Dendritic cell treated with granulocyte-macrophage colony-stimulating factor and Interleukin-4, amounts not matched to agents 40 ng/mL and 50 ng/mL, for 4 days (primary cell): ENCODE measurements around the gene NPTN.
"Not testable (repeated sequence)": the region's sequence is repeated elsewhere in the genome, so short reads cannot be mapped to it uniquely, and the experiment has no call there.

Experiments used
- H3K27ac Mint-ChIP-seq: one replicate; pipeline ENCODE4 v1.8.0; 2022; ENCODE audit warnings: mild to moderate bottlenecking, mixed read lengths
- H3K27me3 Mint-ChIP-seq: one replicate; pipeline ENCODE4 v1.8.0; 2022; ENCODE audit warnings: mild to moderate bottlenecking, mixed read lengths
- H3K36me3 Mint-ChIP-seq: one replicate; pipeline ENCODE4 v1.8.0; 2022; ENCODE audit warnings: low read depth, mixed read lengths
- H3K4me1 Mint-ChIP-seq: one replicate; pipeline ENCODE4 v1.8.0; 2022; ENCODE audit warnings: low read depth, mixed read lengths
- H3K4me3 Mint-ChIP-seq: one replicate; pipeline ENCODE4 v1.8.0; 2022; ENCODE audit warnings: mild to moderate bottlenecking, moderate library complexity, mixed read lengths
- H3K9me3 Mint-ChIP-seq: one replicate; pipeline ENCODE4 v1.8.0; 2022; ENCODE audit warnings: mixed read lengths
- intact Hi-C: fragments of 100-400 bp; cut with micrococcal nuclease; formaldehyde crosslinking; loops from one replicate; pipeline ENCODE4 v1.15.0; 2022

NPTN gene

GRCh38 chr15:73655724-73656123, 22.5 kb upstream of the NPTN start:
- H3K36me3 Mint-ChIP-seq = no peaks in the 10 kb centered on the region
- no peak overlapping the region for H3K27ac Mint-ChIP-seq
- intact Hi-C loops = no loop called here

DNA sequence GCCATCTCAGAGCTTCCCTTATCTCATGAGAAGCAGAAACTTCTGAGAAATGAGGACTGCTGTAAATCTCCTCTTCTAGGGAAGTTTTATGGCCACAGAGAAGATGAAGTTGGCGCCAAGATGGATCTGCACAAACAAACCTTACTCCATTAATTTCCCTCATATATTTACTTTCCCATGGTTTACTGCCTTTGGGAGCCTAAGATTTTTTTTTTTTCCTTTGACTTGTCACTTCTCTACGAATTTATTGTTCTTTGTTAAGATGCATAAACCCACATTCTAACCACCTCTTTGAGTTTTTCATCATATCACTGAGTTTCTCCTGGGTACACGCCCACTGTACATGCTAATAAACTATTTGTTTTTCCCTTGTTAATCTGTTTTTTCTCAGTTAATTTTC, 21.5 kb upstream of the NPTN start:
- intact Hi-C loops = no loop called here
- H3K36me3 Mint-ChIP-seq = no peaks in the 10 kb centered on the region
- H3K27me3 Mint-ChIP-seq = peaks cover 4% of the 10 kb centered on the region
- H3K27ac Mint-ChIP-seq = no peak overlapping the region
- peaks cover 32% of the 10 kb centered on the region for H3K4me1 Mint-ChIP-seq
- H3K9me3 Mint-ChIP-seq = no peaks in the 10 kb centered on the region
- no peak overlapping the region for H3K4me3 Mint-ChIP-seq

More at GRCh38 chr15:73655724-73656123, 22.5 kb upstream of the NPTN start:
- peaks cover 4% of the 10 kb centered on the region for H3K27me3 Mint-ChIP-seq
- H3K4me3 Mint-ChIP-seq = no peak overlapping the region
- peaks cover 23% of the 10 kb centered on the region for H3K4me1 Mint-ChIP-seq
- no peaks in the 10 kb centered on the region for H3K9me3 Mint-ChIP-seq

GRCh38 chr15:73650416-73651126, 17.4 kb upstream of the NPTN start:
- Mint-ChIP-seq H3K4me3 (no peak overlapping the region), H3K36me3 (no peaks in the 10 kb centered on the region), H3K4me1 (peaks cover 38% of the 10 kb centered on the region), H3K27ac (no peak overlapping the region), H3K9me3 (no peaks in the 10 kb centered on the region), H3K27me3 (no peaks in the 10 kb centered on the region)
- intact Hi-C loops = no loop called here

GRCh38 chr15:73648014-73648295, 14.8 kb upstream of the NPTN start:
- Mint-ChIP-seq H3K9me3 (no peaks in the 10 kb centered on the region), H3K36me3 (no peaks in the 10 kb centered on the region)

DNA sequence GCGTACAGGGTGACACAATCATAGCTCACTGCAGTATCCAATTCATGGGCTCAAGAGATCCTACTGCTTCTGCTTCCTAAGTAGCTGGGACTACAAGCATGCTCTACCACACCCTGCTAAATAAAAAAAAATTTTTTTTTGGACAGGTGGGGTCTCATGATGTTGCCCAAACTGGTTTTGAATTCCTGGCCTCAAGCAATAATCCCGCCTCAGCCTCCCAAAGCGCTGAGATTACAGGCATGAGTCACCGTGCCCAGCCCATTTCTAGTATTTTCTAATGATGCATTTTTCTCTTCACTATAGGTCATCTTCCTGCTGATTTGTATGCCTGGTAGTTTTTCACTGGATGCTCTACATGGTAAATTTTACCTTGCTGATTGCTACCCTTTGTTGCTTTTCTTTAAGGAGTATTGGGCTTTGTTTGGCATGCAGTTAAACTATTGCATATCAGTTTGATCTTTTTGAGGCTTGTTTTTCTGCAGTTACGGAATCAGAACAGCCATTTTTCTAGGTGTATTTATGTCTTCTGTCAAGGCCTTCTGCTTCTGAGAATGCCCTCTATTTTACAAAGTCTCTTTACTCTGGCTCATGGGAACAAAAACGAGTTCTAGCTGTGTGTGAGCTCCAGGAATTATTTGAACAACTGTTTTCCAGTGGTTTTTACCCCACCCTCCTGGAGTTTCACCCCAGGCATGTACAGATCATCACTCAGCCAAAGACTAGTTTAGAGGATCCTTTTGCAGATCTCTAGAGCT, 14.2 kb upstream of the NPTN start:
- Mint-ChIP-seq H3K4me1 (peaks cover 28% of the 10 kb centered on the region), H3K9me3 (no peaks in the 10 kb centered on the region), H3K27ac (no peak overlapping the region), H3K36me3 (no peaks in the 10 kb centered on the region), H3K27me3 (no peaks in the 10 kb centered on the region), H3K4me3 (no peak overlapping the region)
- intact Hi-C loops = no loop called here

More at GRCh38 chr15:73648014-73648295, 14.8 kb upstream of the NPTN start:
- Mint-ChIP-seq H3K27ac (no peak overlapping the region), H3K4me1 (peaks cover 28% of the 10 kb centered on the region), H3K4me3 (no peak overlapping the region), H3K27me3 (no peaks in the 10 kb centered on the region)
- intact Hi-C loops = no loop called here

- H3K4me3 Mint-ChIP-seq, H3K4me1 Mint-ChIP-seq, H3K27ac Mint-ChIP-seq, H3K36me3 Mint-ChIP-seq, H3K9me3 Mint-ChIP-seq: not testable (repeated sequence)
- intact Hi-C loops = loop anchor here (5.0 to 10.0 kb wide), 2 partner anchors 43 to 1525 kb away; partner anchors contain the start of genes CD276, MYO9A and SENP8
- peaks cover 20% of the 10 kb centered on the region for H3K27me3 Mint-ChIP-seq
Observed at GRCh38 chr15:73639464-73639863, 6.3 kb upstream of the NPTN start.

- Mint-ChIP-seq H3K9me3 (peaks cover 8% of the 10 kb centered on the region), H3K4me3 (no peak overlapping the region), H3K27ac (no peak overlapping the region), H3K4me1 (peaks cover 16% of the 10 kb centered on the region), H3K36me3 (peaks cover 5% of the 10 kb centered on the region), H3K27me3 (peaks cover 20% of the 10 kb centered on the region)
- intact Hi-C loops = loop anchor here (2.0 to 10.0 kb wide), 3 partner anchors 45 to 1523 kb away; partner anchors contain the start of genes CD276, MYO9A and SENP8
Observed at GRCh38 chr15:73637527-73637926, 4.3 kb upstream of the NPTN start.

GRCh38 chr15:73633991-73634495, 854 bp upstream of the NPTN start:
- intact Hi-C loops = loop anchor here (1.0 to 10.0 kb wide), 2 partner anchors 63 to 1519 kb away; partner anchors contain the start of genes MYO9A and SENP8
- Mint-ChIP-seq H3K4me3 (peak overlapping the region; percentile 88), H3K27me3 (peaks cover 16% of the 10 kb centered on the region), H3K9me3 (no peaks in the 10 kb centered on the region), H3K27ac (peak overlapping the region; percentile 92), H3K4me1 (peaks cover 47% of the 10 kb centered on the region), H3K36me3 (peaks cover 14% of the 10 kb centered on the region)

GRCh38 chr15:73632670-73633058, 525 bp downstream of the NPTN start:
- H3K9me3 Mint-ChIP-seq = no peaks in the 10 kb centered on the region
- H3K4me3 Mint-ChIP-seq = peak overlapping the region; percentile 88
- H3K4me1 Mint-ChIP-seq = peaks cover 56% of the 10 kb centered on the region
- peaks cover 14% of the 10 kb centered on the region for H3K36me3 Mint-ChIP-seq
- intact Hi-C loops = loop anchor here (1.0 to 10.0 kb wide), 2 partner anchors 65 to 1518 kb away; partner anchors contain the start of genes MYO9A and SENP8
- H3K27me3 Mint-ChIP-seq = peaks cover 10% of the 10 kb centered on the region
- H3K27ac Mint-ChIP-seq = peak overlapping the region; percentile 92

GRCh38 chr15:73631915-73632669, 1.1 kb downstream of the NPTN start:
- H3K27me3 Mint-ChIP-seq = peaks cover 6% of the 10 kb centered on the region
- intact Hi-C loops = loop anchor here (10.0 kb wide), 1 partner anchor 1517 kb away; the partner anchor contains the start of genes MYO9A and SENP8
- H3K4me1 Mint-ChIP-seq = peaks cover 56% of the 10 kb centered on the region
- no peaks in the 10 kb centered on the region for H3K9me3 Mint-ChIP-seq
- peaks cover 14% of the 10 kb centered on the region for H3K36me3 Mint-ChIP-seq
- H3K4me3 Mint-ChIP-seq = peak overlapping the region; percentile 88
- H3K27ac Mint-ChIP-seq = peak overlapping the region; percentile 92

DNA sequence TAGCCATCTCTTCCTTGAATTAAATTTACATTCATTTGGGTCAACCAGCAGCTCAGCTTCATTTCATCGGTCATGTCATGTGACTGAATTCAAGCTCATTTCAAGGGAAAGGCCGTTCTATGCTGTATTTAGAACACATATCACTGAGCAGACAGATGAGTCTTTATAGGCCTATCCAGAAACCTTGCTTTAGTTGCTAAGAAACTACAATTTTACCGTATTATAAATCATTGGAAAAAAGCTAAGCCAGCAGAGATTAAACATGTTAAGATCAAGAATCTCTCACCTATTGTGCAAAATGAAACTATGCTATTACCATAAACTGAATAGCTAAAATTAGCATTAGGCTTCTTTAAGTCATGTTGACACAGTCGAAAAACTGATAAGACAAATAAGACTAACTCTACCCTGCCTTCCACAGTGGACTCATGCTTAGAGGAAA, 2.2 kb downstream of the NPTN start:
- Mint-ChIP-seq H3K4me3 (peak overlapping the region; percentile 88), H3K9me3 (no peaks in the 10 kb centered on the region), H3K4me1 (peaks cover 52% of the 10 kb centered on the region), H3K27ac (no peak overlapping the region), H3K36me3 (peaks cover 14% of the 10 kb centered on the region), H3K27me3 (no peaks in the 10 kb centered on the region)
- intact Hi-C loops = loop anchor here (10.0 kb wide), 1 partner anchor 1516 kb away; the partner anchor contains the start of genes MYO9A and SENP8

DNA sequence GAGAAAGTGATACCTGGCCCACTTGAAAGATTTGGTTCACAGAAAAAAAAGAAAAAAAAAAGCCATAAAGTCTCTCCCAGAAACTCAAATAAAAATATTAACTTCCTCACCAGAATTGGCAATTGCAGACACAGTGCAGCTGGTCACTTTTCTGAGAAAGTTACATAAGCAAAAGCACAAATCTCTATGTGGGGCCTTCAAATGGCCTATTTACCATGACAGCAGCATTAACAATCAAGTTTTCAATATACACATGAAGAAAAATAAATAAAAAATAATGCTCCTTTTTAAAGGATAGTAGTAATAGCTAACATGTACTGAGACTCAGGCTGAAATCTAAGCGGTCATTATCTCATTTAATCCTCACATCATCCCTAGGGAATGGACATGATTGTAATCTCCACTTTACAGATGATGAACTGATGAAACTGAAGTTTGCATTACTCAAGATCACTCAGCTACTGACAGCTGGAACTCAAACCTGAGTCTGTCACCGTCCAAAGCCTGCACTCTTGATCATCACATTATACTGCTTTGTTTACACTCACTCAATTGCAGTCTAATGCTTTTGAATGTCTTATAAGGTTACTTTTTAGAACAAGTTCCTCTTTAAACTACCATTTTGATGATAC, 3.3 kb downstream of the NPTN start:
- Mint-ChIP-seq H3K36me3 (peaks cover 14% of the 10 kb centered on the region), H3K4me3 (peak overlapping the region; percentile 34), H3K9me3 (no peaks in the 10 kb centered on the region), H3K27ac (peak overlapping the region; percentile 60), H3K4me1 (peaks cover 52% of the 10 kb centered on the region), H3K27me3 (no peaks in the 10 kb centered on the region)
- intact Hi-C loops = loop anchor here (10.0 kb wide), 1 partner anchor 1515 kb away; the partner anchor contains the start of genes MYO9A and SENP8
